ENCODE data around the gene FNTB.
"Not testable (repeated sequence)": the region's sequence is repeated elsewhere in the genome, so short reads cannot be mapped to it uniquely, and the experiment has no call there.

The FNTB gene

GRCh38 chr14:65054471-65055085 is 67.9 kb downstream of the FNTB start:
- DNase-seq (ENCODE audit: low read depth): no peak

DNA sequence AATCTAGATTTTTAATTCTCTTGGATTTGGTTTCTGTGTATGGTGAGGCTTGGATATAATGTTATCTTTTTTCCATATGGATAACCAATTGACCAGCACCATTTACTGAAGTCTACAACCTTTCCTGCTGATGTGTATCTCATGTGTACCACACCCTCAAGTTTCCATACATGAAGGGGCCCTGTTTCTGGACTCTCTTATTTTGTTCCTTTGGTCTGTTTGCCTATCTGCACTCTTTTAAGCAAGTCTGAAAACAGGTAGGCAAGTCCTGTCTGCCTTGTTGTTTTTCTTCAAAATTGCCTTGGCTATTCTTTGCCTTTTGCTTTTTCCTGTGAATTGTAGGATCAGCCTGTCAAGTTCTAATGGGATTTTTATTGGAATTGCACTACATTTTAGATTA is 71.0 kb downstream of the FNTB start:
- DNase-seq (ENCODE audit: low read depth): no peak

GRCh38 chr14:65062096-65063075 is 75.7 kb downstream of the FNTB start:
- no peak for DNase-seq (ENCODE audit: low read depth)

- DNase-seq (ENCODE audit: low read depth): no peak
Measured at GRCh38 chr14:65065719-65066118, 79.0 kb downstream of the FNTB start.

GRCh38 chr14:65069874-65070413 is 83.2 kb downstream of the FNTB start:
- no peak for DNase-seq (ENCODE audit: low read depth)

DNA sequence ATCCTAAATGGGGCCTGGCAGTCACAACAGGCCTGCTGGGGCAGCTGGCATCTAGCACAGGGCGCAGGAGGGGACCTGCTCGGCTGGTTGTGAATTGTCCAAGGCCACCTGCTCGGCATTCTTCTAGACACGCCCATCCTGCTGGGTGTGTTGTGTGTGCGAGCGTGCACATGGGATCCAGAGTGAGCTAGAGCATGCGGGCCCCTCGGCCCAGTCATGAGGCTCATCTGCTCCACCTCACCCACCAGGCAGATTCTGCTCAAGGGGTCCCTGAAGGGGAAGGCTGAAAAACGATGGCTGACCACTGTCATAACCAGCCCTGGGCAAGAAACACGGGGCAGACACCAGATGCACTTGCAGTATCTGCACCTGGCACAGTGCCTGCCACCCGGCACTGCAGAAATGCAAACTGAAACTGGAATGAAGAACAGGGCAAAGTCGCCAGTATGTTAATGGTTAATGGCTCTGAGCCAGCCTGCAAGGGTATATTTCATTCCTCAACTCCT is 83.8 kb downstream of the FNTB start:
- no peak for DNase-seq (ENCODE audit: low read depth)

- no peak for DNase-seq (ENCODE audit: low read depth)
Measured at GRCh38 chr14:65071544-65071943, 84.8 kb downstream of the FNTB start.

DNA sequence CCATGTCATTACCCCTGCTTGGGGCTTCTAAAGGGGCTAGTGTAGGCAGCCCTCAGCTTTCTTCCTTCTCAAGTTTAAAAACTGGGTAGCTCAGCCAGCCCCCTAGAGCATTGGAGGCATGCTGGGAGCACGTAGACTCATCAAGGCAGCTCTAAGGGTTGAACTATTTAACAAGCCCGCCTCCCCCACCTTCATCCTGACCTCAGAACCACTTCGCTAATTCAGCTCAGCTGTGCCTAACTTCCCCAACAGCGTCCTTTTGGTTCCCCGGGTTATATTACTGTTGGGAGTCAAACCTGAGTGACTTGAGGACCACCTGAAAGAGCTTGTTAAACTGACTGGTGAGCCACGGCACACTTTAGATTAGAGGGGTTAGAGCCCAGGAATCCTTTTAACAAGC is 85.6 kb downstream of the FNTB start:
- no peak for DNase-seq (ENCODE audit: low read depth)

- no peak for DNase-seq (ENCODE audit: low read depth)
Measured at GRCh38 chr14:65072937-65073336, 86.2 kb downstream of the FNTB start.

DNA sequence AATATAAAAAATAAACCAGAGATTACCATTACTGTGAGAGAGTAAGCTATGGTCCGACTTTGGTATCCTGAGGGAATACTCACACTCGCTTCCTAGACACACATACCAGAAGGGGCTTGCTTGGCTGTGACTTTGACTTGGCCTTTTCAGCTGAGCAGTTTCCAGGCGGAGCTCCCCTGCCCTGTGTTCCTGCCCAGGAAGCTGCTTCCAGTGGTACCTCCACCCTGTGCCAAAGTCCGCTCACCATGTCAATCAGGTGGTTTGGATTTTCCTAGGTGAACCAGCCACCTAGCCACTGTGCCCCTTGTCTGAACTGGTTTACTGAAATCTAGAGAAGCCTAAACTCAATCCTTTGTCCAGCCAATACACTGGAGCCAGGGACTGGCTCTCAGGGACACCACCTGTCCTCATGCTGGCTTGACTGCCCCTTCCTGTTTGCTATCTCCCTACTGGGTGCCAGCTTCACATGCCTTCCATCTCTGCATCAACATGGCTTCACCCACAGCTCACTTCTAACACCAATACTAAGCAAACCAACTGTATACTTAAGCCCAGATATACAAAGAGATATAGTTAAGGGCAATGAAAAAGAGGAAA is 87.0 kb downstream of the FNTB start:
- DNase-seq (ENCODE audit: low read depth): no peak

GRCh38 chr14:65074449-65075150 is 87.9 kb downstream of the FNTB start:
- DNase-seq (ENCODE audit: low read depth): no peak

DNA sequence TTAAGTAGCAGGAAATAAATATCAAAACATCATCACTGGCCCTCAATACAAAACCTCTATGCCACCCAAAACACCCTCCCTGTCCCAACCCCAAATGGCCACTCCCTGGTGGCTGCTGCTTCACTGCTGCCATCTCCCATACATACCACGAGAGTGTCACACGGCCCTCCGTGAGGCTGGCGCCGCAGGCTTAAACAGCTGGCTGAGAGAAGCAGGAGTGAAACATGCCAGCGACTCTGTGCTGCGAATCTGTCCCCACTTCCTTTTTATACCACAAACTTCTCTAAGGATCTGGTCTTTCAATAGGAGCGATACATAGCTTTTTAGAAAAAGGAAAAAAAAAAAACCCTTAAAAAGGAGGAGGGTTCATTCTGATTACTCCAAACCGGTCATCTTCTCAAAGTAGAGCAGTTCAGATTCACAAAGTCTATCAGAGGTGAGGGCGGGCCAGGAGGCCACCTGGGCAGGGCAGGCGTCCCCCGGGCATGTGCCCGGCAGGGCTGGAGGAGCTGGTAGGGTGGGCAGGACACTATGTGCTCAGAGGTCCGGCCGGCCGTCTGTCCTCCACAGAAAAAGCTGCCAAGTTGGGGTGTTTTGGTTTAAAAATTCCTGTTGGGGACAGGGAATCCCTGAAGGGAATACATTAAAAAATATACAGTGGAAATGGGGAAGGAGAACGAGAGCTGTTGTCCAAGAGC is 89.1 kb downstream of the FNTB start:
- DNase-seq (ENCODE audit: low read depth): no peak

DNA sequence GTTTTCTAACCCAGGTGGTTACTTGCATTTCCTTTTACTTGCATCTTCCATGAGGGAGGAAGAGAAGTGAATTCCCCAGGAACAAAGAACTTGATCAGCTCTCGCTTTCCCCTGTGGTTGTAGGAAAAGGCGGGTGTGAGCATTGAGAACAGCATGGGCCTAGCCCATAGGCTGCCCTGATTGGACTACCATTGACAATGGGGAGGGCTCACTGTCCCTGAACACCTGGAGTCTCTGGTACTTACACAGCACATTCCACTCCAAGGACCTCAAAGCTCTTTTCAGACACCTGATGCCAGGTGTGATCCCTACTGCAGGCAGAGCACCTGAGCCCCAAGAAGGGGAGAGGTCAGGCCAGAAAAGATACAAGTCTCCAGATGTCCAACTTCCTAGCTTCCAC is 90.6 kb downstream of the FNTB start:
- DNase-seq (ENCODE audit: low read depth): no peak

GRCh38 chr14:65079201-65079600 is 92.5 kb downstream of the FNTB start:
- no peak for DNase-seq (ENCODE audit: low read depth)

GRCh38 chr14:65079768-65080167 is 93.1 kb downstream of the FNTB start:
- DNase-seq (ENCODE audit: low read depth): no peak

GRCh38 chr14:65080960-65081747 is 94.5 kb downstream of the FNTB start:
- DNase-seq (ENCODE audit: low read depth): no peak

DNA sequence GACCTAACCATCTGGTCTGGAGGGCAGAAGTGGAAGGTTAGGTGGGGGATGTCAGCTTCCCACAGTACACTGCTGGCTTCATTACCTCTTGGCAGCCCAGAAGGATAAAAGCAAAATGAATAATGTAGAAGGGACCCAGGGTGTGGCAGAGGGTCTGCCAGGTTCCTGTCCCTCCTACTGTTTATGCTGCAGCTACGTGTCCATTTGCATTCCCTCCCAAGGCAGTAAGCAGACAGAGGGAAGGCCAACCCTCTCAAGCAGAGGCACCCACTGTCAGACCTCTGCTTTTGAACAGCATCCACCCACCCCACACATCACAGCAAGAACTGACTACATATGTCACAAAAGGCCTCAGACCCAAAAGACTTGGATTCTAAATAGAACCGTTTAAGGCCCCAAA is 96.2 kb downstream of the FNTB start:
- DNase-seq (ENCODE audit: low read depth): no peak

DNA sequence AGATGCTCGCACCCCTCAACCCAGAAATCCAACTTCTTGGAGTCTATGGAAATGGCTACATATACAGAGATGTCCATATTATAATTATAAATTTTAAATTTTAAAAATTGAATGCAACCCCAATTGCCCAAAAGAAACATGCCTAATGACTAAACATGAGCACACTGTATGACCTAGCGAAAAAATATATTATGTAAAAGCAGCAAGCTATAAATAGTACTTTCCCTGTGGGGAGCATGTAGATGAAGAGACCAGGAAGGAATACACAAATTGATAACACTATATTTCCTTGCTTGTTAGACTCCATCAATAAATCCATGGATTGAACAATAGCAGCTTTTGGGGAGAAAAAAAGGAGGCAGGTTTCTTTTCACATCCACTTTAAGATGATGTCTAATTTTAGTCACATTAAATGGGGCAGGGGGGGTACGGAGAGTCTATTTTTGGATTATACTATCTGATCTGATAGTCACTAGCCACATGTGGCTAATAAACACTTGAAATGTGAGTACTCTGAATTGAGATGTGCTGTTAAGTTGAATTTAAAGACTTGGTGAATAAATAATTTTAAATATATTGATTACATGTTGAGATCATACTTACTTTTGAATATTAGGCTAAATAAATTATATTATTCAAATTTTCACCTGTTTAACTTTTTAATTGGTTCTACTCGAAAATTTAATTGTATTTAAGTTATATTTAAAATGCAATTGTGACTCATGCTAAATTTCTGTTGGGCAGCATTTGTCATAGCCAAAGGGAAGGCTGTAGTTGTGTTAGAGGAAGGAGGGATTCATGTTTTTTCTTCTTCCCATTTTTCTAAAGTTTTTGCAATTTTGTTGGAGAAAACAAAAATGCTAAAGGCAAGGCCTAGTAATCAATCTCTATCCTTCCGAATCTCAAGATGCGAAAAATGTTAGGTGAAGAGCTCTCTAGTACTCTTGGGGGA is 98.1 kb downstream of the FNTB start:
- DNase-seq (ENCODE audit: low read depth): no peak

DNA sequence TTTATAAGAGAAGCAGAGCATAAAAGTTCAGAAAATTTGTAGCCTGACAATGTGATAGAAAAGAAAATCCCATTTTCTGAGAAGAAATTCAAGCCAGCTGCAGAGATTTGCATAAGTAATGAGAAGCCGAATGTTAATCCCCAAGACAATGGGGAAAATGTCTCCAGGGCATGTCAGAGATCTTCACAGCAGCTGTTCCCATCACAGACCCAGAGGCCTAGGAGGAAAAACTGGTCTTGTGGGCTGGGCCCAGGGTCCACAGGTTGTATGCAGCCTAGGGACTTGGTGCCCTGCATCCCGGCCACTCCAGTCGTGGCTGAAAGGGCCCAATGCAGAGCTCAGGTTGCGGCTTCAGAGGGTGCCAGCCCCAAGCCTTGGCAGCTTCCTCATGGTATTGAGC is 100.0 kb downstream of the FNTB start:
- DNase-seq (ENCODE audit: low read depth): not testable (repeated sequence)
